Colon (tissue), 2 donors: ENCODE results near the gene CDC42BPB.
A peak's percentile ranks its signal among the peaks of the same experiment; 100 is the strongest.
"Not testable (repeated sequence)": the region's sequence is repeated elsewhere in the genome, so short reads cannot be mapped to it uniquely, and the experiment has no call there.

ENCODE experiments used
- FAIRE-seq: peaks from 2 replicates; lab custom pipeline; 2012; peaks lifted over from hg19 to GRCh38; lab: Jason Lieb, UNC
- donor health status: control.
- donor health status: control.

Gene CDC42BPB

GRCh38 chr14:103045371-103045869 lies 11.9 kb downstream of the CDC42BPB start:
- FAIRE-seq = no peak

- no peak for FAIRE-seq
Observed at GRCh38 chr14:103043257-103044015, 13.9 kb downstream of the CDC42BPB start.

GRCh38 chr14:103041464-103041863 lies 15.9 kb downstream of the CDC42BPB start:
- FAIRE-seq = no peak

GRCh38 chr14:103033681-103034096 lies 23.7 kb downstream of the CDC42BPB start:
- FAIRE-seq = peak; percentile 70

GRCh38 chr14:103031956-103032355 lies 25.4 kb downstream of the CDC42BPB start:
- no peak for FAIRE-seq

- no peak for FAIRE-seq
Observed at GRCh38 chr14:103031566-103031911, 25.8 kb downstream of the CDC42BPB start.

- no peak for FAIRE-seq
Observed at GRCh38 chr14:103030741-103031565, 26.4 kb downstream of the CDC42BPB start.

- no peak for FAIRE-seq
Observed at GRCh38 chr14:103029936-103030335, 27.4 kb downstream of the CDC42BPB start.

- no peak for FAIRE-seq
Observed at GRCh38 chr14:103028772-103029171, 28.6 kb downstream of the CDC42BPB start.

GRCh38 chr14:103028161-103028767 lies 29.1 kb downstream of the CDC42BPB start:
- no peak for FAIRE-seq

- no peak for FAIRE-seq
Observed at GRCh38 chr14:103027451-103027850, 29.9 kb downstream of the CDC42BPB start.

GRCh38 chr14:103026988-103027387 lies 30.4 kb downstream of the CDC42BPB start:
- no peak for FAIRE-seq

- FAIRE-seq = not testable (repeated sequence)
Observed at GRCh38 chr14:103026196-103026595, 31.2 kb downstream of the CDC42BPB start.

- no peak for FAIRE-seq
Observed at GRCh38 chr14:103023881-103024473, 33.4 kb downstream of the CDC42BPB start.

- FAIRE-seq = no peak
Observed at GRCh38 chr14:103022685-103023044, 34.7 kb downstream of the CDC42BPB start.

GRCh38 chr14:103022002-103022684 lies 35.2 kb downstream of the CDC42BPB start:
- no peak for FAIRE-seq

GRCh38 chr14:103021684-103022001 lies 35.7 kb downstream of the CDC42BPB start:
- FAIRE-seq = no peak

GRCh38 chr14:103020271-103021170 lies 36.8 kb downstream of the CDC42BPB start:
- no peak for FAIRE-seq

- FAIRE-seq = no peak
Observed at GRCh38 chr14:103019826-103020225, 37.5 kb downstream of the CDC42BPB start.

GRCh38 chr14:103019236-103019635 lies 38.1 kb downstream of the CDC42BPB start:
- FAIRE-seq = no peak

- no peak for FAIRE-seq
Observed at GRCh38 chr14:103016594-103016993, 40.8 kb downstream of the CDC42BPB start.
